Measurements from ENCODE around the gene TMEM236. TPM values are rescaled to one million over a fixed set of nuclear protein-coding genes. Genes with fewer than 3 reads are reported as not detected.

Gene TMEM236
- polyA plus RNA-seq, 2 of the 4 experiments (the other 2 are of a cell fraction) = 0.06 to 0.09 TPM

- no peak for TF ChIP-seq RAD21 (conservative IDR thresholded peaks at IDR 0.05 in 1 of 2, IDR thresholded peaks at IDR 0.05 in 1 of 2)
- TF ChIP-seq EP300 (IDR thresholded peaks at IDR 0.05) = no peak
These were observed 65.8 kb downstream of the TMEM236 start (continued) for GRCh38 chr10:17817790-17818189.

- no peak for TF ChIP-seq USF2 (IDR thresholded peaks at IDR 0.05)
- TF ChIP-seq ESRRA (IDR thresholded peaks at IDR 0.05; ENCODE audit: borderline replicate concordance, low read length) = no peak
- TF ChIP-seq FOSB (CRISPR knock-in tag; IDR thresholded peaks at IDR 0.05) = no peak
- TF ChIP-seq HEYL (CRISPR knock-in tag; IDR thresholded peaks at IDR 0.05) = no peak
- no peak for TF ChIP-seq NR3C1 (IDR thresholded peaks at IDR 0.05)
- TF ChIP-seq RAD21 (conservative IDR thresholded peaks at IDR 0.05 in 1 of 2, IDR thresholded peaks at IDR 0.05 in 1 of 2) = no peak
- TF ChIP-seq PHF8 (IDR thresholded peaks at IDR 0.05; ENCODE audit: borderline replicate concordance, low read depth) = no peak
- no peak for TF ChIP-seq EHF (CRISPR knock-in tag; IDR thresholded peaks at IDR 0.05)
- TF ChIP-seq ELK1 (IDR thresholded peaks at IDR 0.05; ENCODE audit: low read depth, low read length) = no peak
- TF ChIP-seq JUN (IDR thresholded peaks at IDR 0.05) = no peak
- TF ChIP-seq EHMT2 (IDR thresholded peaks at IDR 0.05; ENCODE audit: low read depth) = no peak
- TF ChIP-seq ZC3H11A (IDR thresholded peaks at IDR 0.05) = no peak
- no peak for TF ChIP-seq HOXA7 (CRISPR knock-in tag; IDR thresholded peaks at IDR 0.05)
- TF ChIP-seq HOXB13 (CRISPR knock-in tag; IDR thresholded peaks at IDR 0.05; ENCODE audit: low read depth) = no peak
- POLR2A ChIA-PET = no interaction called here
- no peak overlapping the region for H3K4me2 ChIP-seq
- H3K4me1 ChIP-seq = no peaks in the 10 kb centered on the region
- H3K9me3 ChIP-seq = no peaks in the 10 kb centered on the region
- no peak overlapping the region for H3K4me3 ChIP-seq
- DNase-seq (ENCODE audit: low read depth in 1 of 2, low spot score in 1 of 2) (no peak), FAIRE-seq (no peak), ATAC-seq (no peak)
- no peak overlapping the region for H3K27ac ChIP-seq
- CTCF ChIA-PET = no interaction called here
- WGBS (ENCODE audit: missing lambda C conversion rate) = 53% methylated on average over 7 of the region's 7 CpGs
These were observed 67.8 kb downstream of the TMEM236 start for GRCh38 chr10:17819836-17820235.

GRCh38 chr10:17820943-17821342, 68.9 kb downstream of the TMEM236 start:
- Histone ChIP-seq H3K4me3 (no peak overlapping the region), H3K4me1 (no peaks in the 10 kb centered on the region), H3K27ac (no peak overlapping the region), H3K9me3 (no peaks in the 10 kb centered on the region), H3K4me2 (no peak overlapping the region)
- FAIRE-seq (no peak), ATAC-seq (no peak), DNase-seq (ENCODE audit: low read depth in 1 of 2, low spot score in 1 of 2) (no peak)
- ChIA-PET POLR2A (no interaction called here), CTCF (no interaction called here)
- TF ChIP-seq HES2 (IDR thresholded peaks at IDR 0.05) = no peak
- no peak for TF ChIP-seq EHF (CRISPR knock-in tag; IDR thresholded peaks at IDR 0.05)
- no peak for TF ChIP-seq CTCF (IDR thresholded peaks at IDR 0.05)
- TF ChIP-seq ZSCAN20 (CRISPR knock-in tag; IDR thresholded peaks at IDR 0.05) = no peak
- no peak for TF ChIP-seq ZNF302 (CRISPR knock-in tag; IDR thresholded peaks at IDR 0.05)
- TF ChIP-seq CBX8 (IDR thresholded peaks at IDR 0.05) = no peak
- no peak for TF ChIP-seq MAX (IDR thresholded peaks at IDR 0.05)
- WGBS (ENCODE audit: missing lambda C conversion rate) = 71% methylated on average over 3 of the region's 3 CpGs

Measured in A549 (cell line).